Omental fat pad (tissue), 4 donors: ENCODE data around the gene EFCAB14. TPM values are rescaled to one million over a fixed set of nuclear protein-coding genes. Genes with fewer than 3 reads are reported as not detected.

Source experiments
- ATAC-seq: fragments of 150-250 bp; one replicate; pipeline ENCODE4 v1.9.1; 2016; ENCODE audit warnings: mild to moderate bottlenecking, moderate library complexity; ENCODE audit not compliant: low FRiP score
- DNase-seq: peaks from one replicate; pipeline ENCODE4 v3.0.0-alpha.2; 2019; ENCODE audit warnings: low spot score
- total RNA-seq, 4 donors: library from RNA; depleted of rRNA; stranded (reverse); fragments of >200 nt; gene quantifications; one replicate each; pipeline ENCODE4 v1.1.0, GENCODE V29; 2016
- TF ChIP-seq, protein P1 (sequence below), 3 donors: fragments of 450-650 bp; IDR thresholded peaks; one replicate each; pipeline ENCODE4 v1.5.1; 2016 to 2017; ENCODE audit warnings: antibody characterized with exemption in 3 of 3, mild to moderate bottlenecking in 3 of 3, moderate library complexity in 2 of 3

EFCAB14 gene
- total RNA-seq, 4 donors from 2014 or later: 91.4 to 144 (median 103) TPM

DNA sequence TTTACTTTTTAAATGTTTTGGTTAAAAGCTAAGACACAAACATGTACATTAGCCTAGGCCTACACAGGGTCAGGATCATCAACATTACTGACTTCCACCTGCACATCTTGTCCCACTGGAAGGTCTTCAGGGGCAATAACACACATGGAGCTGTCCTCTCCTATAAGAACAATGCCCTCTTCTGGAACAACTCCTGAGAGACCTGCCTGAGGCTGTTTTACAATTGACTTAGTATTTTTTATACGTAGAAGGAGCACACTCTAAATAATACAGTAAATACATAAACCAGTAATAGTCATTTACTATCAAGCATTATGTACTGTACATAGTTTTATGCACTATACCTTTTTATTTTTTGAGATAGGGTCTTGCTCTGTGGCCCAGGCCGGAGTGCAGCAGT lies 88.2 kb downstream of the EFCAB14 start:
- TF ChIP-seq, protein P1, sequence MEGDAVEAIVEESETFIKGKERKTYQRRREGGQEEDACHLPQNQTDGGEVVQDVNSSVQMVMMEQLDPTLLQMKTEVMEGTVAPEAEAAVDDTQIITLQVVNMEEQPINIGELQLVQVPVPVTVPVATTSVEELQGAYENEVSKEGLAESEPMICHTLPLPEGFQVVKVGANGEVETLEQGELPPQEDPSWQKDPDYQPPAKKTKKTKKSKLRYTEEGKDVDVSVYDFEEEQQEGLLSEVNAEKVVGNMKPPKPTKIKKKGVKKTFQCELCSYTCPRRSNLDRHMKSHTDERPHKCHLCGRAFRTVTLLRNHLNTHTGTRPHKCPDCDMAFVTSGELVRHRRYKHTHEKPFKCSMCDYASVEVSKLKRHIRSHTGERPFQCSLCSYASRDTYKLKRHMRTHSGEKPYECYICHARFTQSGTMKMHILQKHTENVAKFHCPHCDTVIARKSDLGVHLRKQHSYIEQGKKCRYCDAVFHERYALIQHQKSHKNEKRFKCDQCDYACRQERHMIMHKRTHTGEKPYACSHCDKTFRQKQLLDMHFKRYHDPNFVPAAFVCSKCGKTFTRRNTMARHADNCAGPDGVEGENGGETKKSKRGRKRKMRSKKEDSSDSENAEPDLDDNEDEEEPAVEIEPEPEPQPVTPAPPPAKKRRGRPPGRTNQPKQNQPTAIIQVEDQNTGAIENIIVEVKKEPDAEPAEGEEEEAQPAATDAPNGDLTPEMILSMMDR (IDR thresholded peaks at IDR 0.05): no peak
- DNase-seq (no peak), ATAC-seq (no peak)

Other genes with a start within 250 kb of the EFCAB14 start
- not detected for gene DMBX1, start 229.3 kb downstream of the EFCAB14 start, total RNA-seq
- not detected for gene KNCN, start 167.5 kb downstream of the EFCAB14 start, total RNA-seq
- 10 to 100 TPM; 46.1 to 81.2 (median 67.6) TPM for gene MKNK1, start 114.8 kb downstream of the EFCAB14 start, total RNA-seq
- gene MOB3C, start 102.3 kb downstream of the EFCAB14 start, total RNA-seq: 10 to 100 TPM; 24.7 to 30.0 (median 28.9) TPM
- 10 to 100 TPM; 33.1 to 83.6 (median 57.0) TPM for gene ATPAF1, start 50.8 kb downstream of the EFCAB14 start, total RNA-seq
- not detected for gene TEX38, start 47.3 kb downstream of the EFCAB14 start, total RNA-seq
- gene CYP4B1, start 79.9 kb upstream of the EFCAB14 start, total RNA-seq: 100 to 1,000 TPM; 188 to 420 (median 269) TPM
- under 1 TPM in 1 of 4 donors, not detected in 3; 0.79 TPM for gene CYP4A11, start 222.4 kb upstream of the EFCAB14 start, total RNA-seq